ENCODE measurements around the gene MEGF10.
A peak's percentile ranks its signal among the peaks of the same experiment; 100 is the strongest.

MEGF10 gene

DNA sequence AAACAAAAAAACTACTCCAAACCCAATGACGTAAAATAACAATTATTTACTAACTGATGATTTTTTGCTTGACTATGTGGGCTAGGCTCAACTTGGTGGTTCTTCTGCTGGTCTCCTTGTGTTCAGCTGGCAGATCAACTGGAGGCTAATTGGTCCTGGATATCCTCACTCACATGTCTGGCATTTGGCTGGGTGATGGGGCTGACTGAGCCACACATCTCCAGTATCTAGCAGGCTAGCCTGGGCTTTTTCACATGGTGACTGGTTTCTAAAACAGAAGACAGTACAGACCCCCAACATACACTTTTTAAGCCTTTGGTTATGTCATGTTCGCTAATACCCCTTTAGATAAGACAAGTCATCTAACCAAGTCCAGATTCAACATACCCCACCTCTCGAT lies 122.1 kb downstream of the MEGF10 start:
- H3K4me3 Mint-ChIP-seq = no peak overlapping the region
- H3K4me1 Mint-ChIP-seq = peaks cover 43% of the 10 kb centered on the region
- H3K27me3 Mint-ChIP-seq (ENCODE audit: low read depth) = peaks cover 4% of the 10 kb centered on the region
- H3K9me3 Mint-ChIP-seq = no peaks in the 10 kb centered on the region
- H3K36me3 Mint-ChIP-seq (ENCODE audit: low read depth) = no peaks in the 10 kb centered on the region
- TF ChIP-seq, protein P1, sequence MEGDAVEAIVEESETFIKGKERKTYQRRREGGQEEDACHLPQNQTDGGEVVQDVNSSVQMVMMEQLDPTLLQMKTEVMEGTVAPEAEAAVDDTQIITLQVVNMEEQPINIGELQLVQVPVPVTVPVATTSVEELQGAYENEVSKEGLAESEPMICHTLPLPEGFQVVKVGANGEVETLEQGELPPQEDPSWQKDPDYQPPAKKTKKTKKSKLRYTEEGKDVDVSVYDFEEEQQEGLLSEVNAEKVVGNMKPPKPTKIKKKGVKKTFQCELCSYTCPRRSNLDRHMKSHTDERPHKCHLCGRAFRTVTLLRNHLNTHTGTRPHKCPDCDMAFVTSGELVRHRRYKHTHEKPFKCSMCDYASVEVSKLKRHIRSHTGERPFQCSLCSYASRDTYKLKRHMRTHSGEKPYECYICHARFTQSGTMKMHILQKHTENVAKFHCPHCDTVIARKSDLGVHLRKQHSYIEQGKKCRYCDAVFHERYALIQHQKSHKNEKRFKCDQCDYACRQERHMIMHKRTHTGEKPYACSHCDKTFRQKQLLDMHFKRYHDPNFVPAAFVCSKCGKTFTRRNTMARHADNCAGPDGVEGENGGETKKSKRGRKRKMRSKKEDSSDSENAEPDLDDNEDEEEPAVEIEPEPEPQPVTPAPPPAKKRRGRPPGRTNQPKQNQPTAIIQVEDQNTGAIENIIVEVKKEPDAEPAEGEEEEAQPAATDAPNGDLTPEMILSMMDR (IDR thresholded peaks at IDR 0.05; ENCODE audit: unreplicated experiment in 3 of 3) = no peak
- H3K27ac Mint-ChIP-seq = no peak overlapping the region

DNA sequence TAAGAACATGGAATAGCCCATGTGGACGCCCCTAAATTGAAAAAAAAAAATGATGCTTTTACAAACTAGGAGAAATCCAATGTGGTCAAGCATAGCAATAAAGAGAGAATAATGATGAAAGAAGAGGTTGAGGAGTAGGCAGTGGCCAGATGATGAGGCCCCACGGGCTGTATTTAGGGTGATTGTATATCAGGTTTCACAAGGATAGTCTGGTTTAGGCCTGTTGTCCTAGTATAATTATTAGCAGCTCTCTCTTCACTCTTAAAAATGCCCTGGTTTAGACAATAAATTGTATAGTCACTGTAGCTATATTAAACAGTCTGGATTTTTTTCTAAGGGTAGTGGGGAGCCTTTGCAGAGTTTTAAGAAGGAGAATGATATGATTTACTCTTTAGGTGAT lies 124.4 kb downstream of the MEGF10 start:
- no peak overlapping the region for H3K4me3 Mint-ChIP-seq

DNA sequence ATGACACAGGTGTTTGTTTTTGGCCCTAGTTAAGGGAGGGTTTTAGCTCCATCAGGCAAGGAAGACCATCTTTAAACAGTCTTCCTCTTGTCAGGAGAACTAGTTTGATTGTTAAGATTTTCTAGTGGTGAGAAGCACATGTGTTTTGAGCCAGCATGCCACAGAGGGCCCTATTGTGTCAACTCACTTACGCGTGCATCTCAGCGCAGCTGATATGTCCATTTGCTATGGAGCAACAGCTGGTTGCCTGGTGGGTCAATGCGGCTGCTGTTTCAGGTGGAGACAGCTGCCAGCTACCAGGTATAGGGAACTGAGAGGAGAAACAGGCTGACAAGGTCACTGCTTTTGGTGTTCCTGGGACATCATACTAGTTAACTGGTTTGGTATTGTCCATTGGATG lies 126.3 kb downstream of the MEGF10 start:
- no peaks in the 10 kb centered on the region for H3K36me3 Mint-ChIP-seq (ENCODE audit: low read depth)
- H3K27ac Mint-ChIP-seq = peak overlapping the region; percentile 29 to 74 (median 51)

More for the DNA sequence above, 124.4 kb downstream of the MEGF10 start:
- Mint-ChIP-seq H3K27ac (peak overlapping the region; percentile 12 to 36 (median 28)), H3K4me1 (peaks cover 53% of the 10 kb centered on the region), H3K36me3 (ENCODE audit: low read depth) (no peaks in the 10 kb centered on the region), H3K27me3 (ENCODE audit: low read depth) (peaks cover 4% of the 10 kb centered on the region), H3K9me3 (no peaks in the 10 kb centered on the region)
- TF ChIP-seq, protein P1 (IDR thresholded peaks at IDR 0.05; ENCODE audit: unreplicated experiment in 3 of 3) = no peak

DNA sequence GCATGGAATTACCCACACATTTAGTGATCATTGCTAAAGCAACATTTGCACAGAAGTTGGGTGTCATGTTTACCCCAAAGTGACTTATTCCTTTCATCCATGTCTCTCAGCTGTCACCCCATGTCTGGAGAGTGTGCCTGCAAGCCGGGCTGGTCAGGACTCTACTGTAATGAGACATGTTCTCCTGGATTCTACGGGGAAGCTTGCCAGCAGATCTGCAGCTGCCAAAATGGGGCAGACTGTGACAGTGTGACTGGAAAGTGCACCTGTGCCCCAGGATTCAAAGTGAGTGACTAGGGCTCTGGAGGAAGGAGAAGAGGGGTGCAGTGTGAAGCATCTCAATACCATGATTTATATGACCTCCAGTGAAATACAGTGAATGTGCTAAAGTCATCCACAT lies 126.9 kb downstream of the MEGF10 start:
- H3K27ac Mint-ChIP-seq = peak overlapping the region; percentile 74 to 90 (median 84)
- peak overlapping the region in 1 of 3 experiments; percentile 57 for H3K4me3 Mint-ChIP-seq
- TF ChIP-seq, protein P1 (IDR thresholded peaks at IDR 0.05; ENCODE audit: unreplicated experiment in 3 of 3) = no peak
- no peaks in the 10 kb centered on the region for H3K27me3 Mint-ChIP-seq (ENCODE audit: low read depth)
- H3K4me1 Mint-ChIP-seq = peaks cover 52% of the 10 kb centered on the region
- H3K9me3 Mint-ChIP-seq = no peaks in the 10 kb centered on the region
- no peaks in the 10 kb centered on the region for H3K36me3 Mint-ChIP-seq (ENCODE audit: low read depth)

More for the DNA sequence above, 126.3 kb downstream of the MEGF10 start:
- H3K27me3 Mint-ChIP-seq (ENCODE audit: low read depth) = no peaks in the 10 kb centered on the region
- peaks cover 52% of the 10 kb centered on the region for H3K4me1 Mint-ChIP-seq
- no peaks in the 10 kb centered on the region for H3K9me3 Mint-ChIP-seq
- TF ChIP-seq, protein P1 (IDR thresholded peaks at IDR 0.05; ENCODE audit: unreplicated experiment in 3 of 3) = no peak
- H3K4me3 Mint-ChIP-seq = no peak overlapping the region

DNA sequence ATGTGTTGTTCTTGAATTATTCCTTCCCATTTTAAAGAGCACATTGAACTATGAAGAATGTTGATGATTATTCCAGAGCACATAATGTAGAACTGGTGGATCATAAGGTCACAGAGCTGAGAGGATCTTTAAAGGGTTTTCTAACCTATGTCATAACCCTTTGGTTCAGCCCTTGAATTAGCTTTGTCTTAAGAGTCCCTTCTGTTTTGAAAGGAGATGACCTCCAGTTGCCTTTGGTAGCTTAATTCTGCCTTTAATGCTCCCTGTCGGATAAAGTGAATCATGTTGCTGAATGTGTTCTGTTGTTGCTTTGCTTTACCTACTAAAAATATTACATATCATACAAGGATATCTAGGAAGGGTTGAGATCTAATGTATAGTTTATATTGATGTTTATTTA lies 127.8 kb downstream of the MEGF10 start:
- Mint-ChIP-seq H3K4me3 (peak overlapping the region in 1 of 3 experiments; percentile 15), H3K27me3 (ENCODE audit: low read depth) (no peaks in the 10 kb centered on the region), H3K4me1 (peaks cover 52% of the 10 kb centered on the region), H3K27ac (peak overlapping the region in 1 of 3 experiments; percentile 1), H3K36me3 (ENCODE audit: low read depth) (peaks cover 6% of the 10 kb centered on the region), H3K9me3 (no peaks in the 10 kb centered on the region)
- TF ChIP-seq, protein P1 (IDR thresholded peaks at IDR 0.05; ENCODE audit: unreplicated experiment in 3 of 3) = no peak

DNA sequence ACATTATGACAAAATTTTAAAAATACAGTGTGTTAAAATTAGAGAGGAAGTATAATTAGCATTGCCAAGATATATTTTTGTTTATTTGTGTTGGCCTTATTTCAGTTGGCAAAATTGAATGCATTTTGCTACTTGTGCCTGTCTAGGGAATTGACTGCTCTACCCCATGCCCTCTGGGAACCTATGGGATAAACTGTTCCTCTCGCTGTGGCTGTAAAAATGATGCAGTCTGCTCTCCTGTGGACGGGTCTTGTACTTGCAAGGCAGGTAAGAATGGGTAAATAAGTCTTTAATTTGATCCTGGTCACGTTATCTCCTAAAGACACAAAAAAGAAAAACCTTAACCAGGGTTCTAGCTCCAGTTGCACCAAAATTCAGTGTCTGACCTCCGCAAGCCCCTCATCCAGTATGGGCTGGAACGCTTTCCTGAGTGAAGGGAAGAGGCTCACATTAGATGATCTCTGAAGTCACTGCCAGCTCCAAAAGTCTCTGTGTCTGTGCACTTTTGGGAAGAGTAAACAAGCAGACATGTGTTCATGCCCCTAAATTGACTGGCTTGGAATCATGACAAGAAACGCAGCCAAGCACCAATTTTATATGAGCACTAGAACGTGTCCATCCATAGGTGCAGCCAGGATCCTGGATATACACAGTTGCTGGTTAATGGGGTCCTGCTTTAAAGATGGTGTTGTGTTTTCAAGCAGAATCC lies 128.5 kb downstream of the MEGF10 start:
- H3K4me3 Mint-ChIP-seq = no peak overlapping the region
- H3K36me3 Mint-ChIP-seq (ENCODE audit: low read depth) = peaks cover 6% of the 10 kb centered on the region
- H3K27me3 Mint-ChIP-seq (ENCODE audit: low read depth) = no peaks in the 10 kb centered on the region
- no peak overlapping the region for H3K27ac Mint-ChIP-seq
- H3K9me3 Mint-ChIP-seq = no peaks in the 10 kb centered on the region
- peaks cover 52% of the 10 kb centered on the region for H3K4me1 Mint-ChIP-seq
- TF ChIP-seq, protein P1 (IDR thresholded peaks at IDR 0.05; ENCODE audit: unreplicated experiment in 3 of 3) = no peak

All from nephron (organoid).